ENCODE data around the gene AIF1L.

AIF1L gene

GRCh38 chr9:131065599-131065998 is 30.7 kb upstream of the AIF1L start:
- Histone ChIP-seq H3K4me1 (ENCODE audit: insufficient read depth, low read length) (peaks cover 2% of the 10 kb centered on the region), H3K36me3 (ENCODE audit: insufficient read depth, low read length) (no peaks in the 10 kb centered on the region), H3K9me3 (ENCODE audit: low read length) (no peaks in the 10 kb centered on the region), H3K4me3 (ENCODE audit: low read length) (no peak overlapping the region), H3K27me3 (ENCODE audit: insufficient read depth, low read length) (peaks cover 3% of the 10 kb centered on the region), H2AFZ (ENCODE audit: low read depth, low read length) (no peak overlapping the region)

- Histone ChIP-seq H3K9me3 (ENCODE audit: low read length) (no peaks in the 10 kb centered on the region), H2AFZ (ENCODE audit: low read depth, low read length) (no peak overlapping the region), H3K27me3 (ENCODE audit: insufficient read depth, low read length) (peaks cover 3% of the 10 kb centered on the region), H3K4me1 (ENCODE audit: insufficient read depth, low read length) (peaks cover 2% of the 10 kb centered on the region), H3K36me3 (ENCODE audit: insufficient read depth, low read length) (no peaks in the 10 kb centered on the region), H3K4me3 (ENCODE audit: low read length) (no peak overlapping the region)
Measured at GRCh38 chr9:131067625-131068024, 28.7 kb upstream of the AIF1L start.

GRCh38 chr9:131068076-131068816 is 28.1 kb upstream of the AIF1L start:
- Histone ChIP-seq H3K4me3 (ENCODE audit: low read length) (no peak overlapping the region), H3K27me3 (ENCODE audit: insufficient read depth, low read length) (peaks cover under 1% of the 10 kb centered on the region), H3K4me1 (ENCODE audit: insufficient read depth, low read length) (peaks cover 2% of the 10 kb centered on the region), H3K36me3 (ENCODE audit: insufficient read depth, low read length) (no peaks in the 10 kb centered on the region), H2AFZ (ENCODE audit: low read depth, low read length) (no peak overlapping the region), H3K9me3 (ENCODE audit: low read length) (no peaks in the 10 kb centered on the region)

- H3K4me1 ChIP-seq (ENCODE audit: insufficient read depth, low read length), result peaks cover 2% of the 10 kb centered on the region
- H3K36me3 ChIP-seq (ENCODE audit: insufficient read depth, low read length), result no peaks in the 10 kb centered on the region
- H3K27me3 ChIP-seq (ENCODE audit: insufficient read depth, low read length), result no peaks in the 10 kb centered on the region
- no peak overlapping the region for H2AFZ ChIP-seq (ENCODE audit: low read depth, low read length)
- no peak overlapping the region for H3K4me3 ChIP-seq (ENCODE audit: low read length)
- H3K9me3 ChIP-seq (ENCODE audit: low read length), result no peaks in the 10 kb centered on the region
Measured at GRCh38 chr9:131069699-131070098, 26.6 kb upstream of the AIF1L start.

GRCh38 chr9:131072107-131072870 is 24.0 kb upstream of the AIF1L start:
- Histone ChIP-seq H3K36me3 (ENCODE audit: insufficient read depth, low read length) (no peaks in the 10 kb centered on the region), H3K9me3 (ENCODE audit: low read length) (no peaks in the 10 kb centered on the region), H3K27me3 (ENCODE audit: insufficient read depth, low read length) (peaks cover 4% of the 10 kb centered on the region), H3K4me1 (ENCODE audit: insufficient read depth, low read length) (peaks cover 2% of the 10 kb centered on the region), H2AFZ (ENCODE audit: low read depth, low read length) (no peak overlapping the region), H3K4me3 (ENCODE audit: low read length) (no peak overlapping the region)

- peaks cover 4% of the 10 kb centered on the region for H3K27me3 ChIP-seq (ENCODE audit: insufficient read depth, low read length)
- H3K9me3 ChIP-seq (ENCODE audit: low read length), result no peaks in the 10 kb centered on the region
- H2AFZ ChIP-seq (ENCODE audit: low read depth, low read length), result no peak overlapping the region
- H3K4me1 ChIP-seq (ENCODE audit: insufficient read depth, low read length), result peaks cover 2% of the 10 kb centered on the region
- H3K4me3 ChIP-seq (ENCODE audit: low read length), result no peak overlapping the region
- H3K36me3 ChIP-seq (ENCODE audit: insufficient read depth, low read length), result no peaks in the 10 kb centered on the region
Measured at GRCh38 chr9:131072871-131073237, 23.5 kb upstream of the AIF1L start.

- no peaks in the 10 kb centered on the region for H3K4me1 ChIP-seq (ENCODE audit: insufficient read depth, low read length)
- H3K4me3 ChIP-seq (ENCODE audit: low read length), result no peak overlapping the region
- peaks cover 4% of the 10 kb centered on the region for H3K27me3 ChIP-seq (ENCODE audit: insufficient read depth, low read length)
- no peak overlapping the region for H2AFZ ChIP-seq (ENCODE audit: low read depth, low read length)
- H3K9me3 ChIP-seq (ENCODE audit: low read length), result no peaks in the 10 kb centered on the region
- no peaks in the 10 kb centered on the region for H3K36me3 ChIP-seq (ENCODE audit: insufficient read depth, low read length)
Measured at GRCh38 chr9:131076347-131077195, 19.8 kb upstream of the AIF1L start.

GRCh38 chr9:131078427-131079366 is 17.6 kb upstream of the AIF1L start:
- H3K27me3 ChIP-seq (ENCODE audit: insufficient read depth, low read length), result peaks cover 11% of the 10 kb centered on the region
- no peak overlapping the region for H3K4me3 ChIP-seq (ENCODE audit: low read length)
- no peaks in the 10 kb centered on the region for H3K4me1 ChIP-seq (ENCODE audit: insufficient read depth, low read length)
- H2AFZ ChIP-seq (ENCODE audit: low read depth, low read length), result no peak overlapping the region
- no peaks in the 10 kb centered on the region for H3K9me3 ChIP-seq (ENCODE audit: low read length)
- H3K36me3 ChIP-seq (ENCODE audit: insufficient read depth, low read length), result no peaks in the 10 kb centered on the region

GRCh38 chr9:131080589-131080988 is 15.7 kb upstream of the AIF1L start:
- no peaks in the 10 kb centered on the region for H3K36me3 ChIP-seq (ENCODE audit: insufficient read depth, low read length)
- no peaks in the 10 kb centered on the region for H3K4me1 ChIP-seq (ENCODE audit: insufficient read depth, low read length)
- no peak overlapping the region for H2AFZ ChIP-seq (ENCODE audit: low read depth, low read length)
- H3K4me3 ChIP-seq (ENCODE audit: low read length), result no peak overlapping the region
- H3K27me3 ChIP-seq (ENCODE audit: insufficient read depth, low read length), result peaks cover 13% of the 10 kb centered on the region
- no peaks in the 10 kb centered on the region for H3K9me3 ChIP-seq (ENCODE audit: low read length)

GRCh38 chr9:131081868-131082267 is 14.5 kb upstream of the AIF1L start:
- Histone ChIP-seq H2AFZ (ENCODE audit: low read depth, low read length) (no peak overlapping the region), H3K36me3 (ENCODE audit: insufficient read depth, low read length) (no peaks in the 10 kb centered on the region), H3K4me1 (ENCODE audit: insufficient read depth, low read length) (no peaks in the 10 kb centered on the region), H3K9me3 (ENCODE audit: low read length) (no peaks in the 10 kb centered on the region), H3K27me3 (ENCODE audit: insufficient read depth, low read length) (peaks cover 12% of the 10 kb centered on the region), H3K4me3 (ENCODE audit: low read length) (no peak overlapping the region)

- H3K4me1 ChIP-seq (ENCODE audit: insufficient read depth, low read length), result no peaks in the 10 kb centered on the region
- H3K9me3 ChIP-seq (ENCODE audit: low read length), result no peaks in the 10 kb centered on the region
- H3K36me3 ChIP-seq (ENCODE audit: insufficient read depth, low read length), result no peaks in the 10 kb centered on the region
- peaks cover 19% of the 10 kb centered on the region for H3K27me3 ChIP-seq (ENCODE audit: insufficient read depth, low read length)
- H3K4me3 ChIP-seq (ENCODE audit: low read length), result no peak overlapping the region
- no peak overlapping the region for H2AFZ ChIP-seq (ENCODE audit: low read depth, low read length)
Measured at GRCh38 chr9:131082774-131083512, 13.4 kb upstream of the AIF1L start.

Data from neuron (in vitro differentiated cells).